Stimulated activated CD4-positive, alpha-beta T cell treated with anti-CD3 and anti-CD28 coated beads, Interleukin-4, amount 100 ng/mL, for 48 hours (primary cell): ENCODE data around the gene CFHR2.
"Not testable (repeated sequence)": the region's sequence is repeated elsewhere in the genome, so short reads cannot be mapped to it uniquely, and the experiment has no call there.

Experiments used
- DNase-seq, 2 donors: peaks; one replicate each; pipeline ENCODE4 v3.0.0-alpha.2; 2020; ENCODE audit warnings: low read depth in 2 of 2

Gene CFHR2

DNA sequence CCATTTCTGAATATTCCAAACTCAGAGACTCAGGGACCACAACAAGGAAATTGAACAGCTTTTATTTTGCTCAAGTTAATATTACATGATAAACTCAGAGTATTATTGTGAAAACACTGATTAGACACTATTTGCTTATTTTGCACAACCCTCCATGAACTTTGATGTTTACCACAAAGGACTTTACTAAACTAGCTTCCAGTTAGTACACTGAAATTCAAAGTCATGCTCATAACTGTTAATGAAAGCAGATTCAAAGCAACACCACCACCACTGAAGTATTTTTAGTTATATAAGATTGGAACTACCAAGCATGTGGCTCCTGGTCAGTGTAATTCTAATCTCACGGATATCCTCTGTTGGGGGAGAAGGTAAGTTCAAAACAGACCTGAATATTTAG lies at the start of gene CFHR2:
Gene CFHR2, plus strand, starts transcription at position 171 of the 400 bp plus-strand sequence. Its CDS starts 143 bp downstream, at position 314.
- not testable (repeated sequence) for DNase-seq

DNA sequence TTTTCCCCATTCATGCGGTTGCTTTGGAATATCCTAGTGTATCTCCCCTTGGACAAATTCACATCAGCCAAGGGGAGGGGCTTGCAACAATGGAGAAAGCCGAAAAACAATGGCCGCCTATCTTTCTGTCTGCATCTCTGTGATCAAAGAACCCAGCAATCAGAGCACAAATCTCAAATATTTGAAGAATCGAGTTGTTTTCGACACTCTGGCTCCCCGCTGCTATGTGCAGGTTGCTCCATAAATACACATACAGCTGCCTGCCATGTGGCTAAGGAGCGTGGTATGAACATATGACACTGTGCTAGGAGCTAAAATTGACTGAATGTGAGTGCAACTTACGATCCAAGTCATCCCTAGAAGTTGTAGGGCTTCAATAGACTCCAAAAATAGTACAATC lies 47.2 kb upstream of the CFHR2 start:
- DNase-seq, result no peak

DNA sequence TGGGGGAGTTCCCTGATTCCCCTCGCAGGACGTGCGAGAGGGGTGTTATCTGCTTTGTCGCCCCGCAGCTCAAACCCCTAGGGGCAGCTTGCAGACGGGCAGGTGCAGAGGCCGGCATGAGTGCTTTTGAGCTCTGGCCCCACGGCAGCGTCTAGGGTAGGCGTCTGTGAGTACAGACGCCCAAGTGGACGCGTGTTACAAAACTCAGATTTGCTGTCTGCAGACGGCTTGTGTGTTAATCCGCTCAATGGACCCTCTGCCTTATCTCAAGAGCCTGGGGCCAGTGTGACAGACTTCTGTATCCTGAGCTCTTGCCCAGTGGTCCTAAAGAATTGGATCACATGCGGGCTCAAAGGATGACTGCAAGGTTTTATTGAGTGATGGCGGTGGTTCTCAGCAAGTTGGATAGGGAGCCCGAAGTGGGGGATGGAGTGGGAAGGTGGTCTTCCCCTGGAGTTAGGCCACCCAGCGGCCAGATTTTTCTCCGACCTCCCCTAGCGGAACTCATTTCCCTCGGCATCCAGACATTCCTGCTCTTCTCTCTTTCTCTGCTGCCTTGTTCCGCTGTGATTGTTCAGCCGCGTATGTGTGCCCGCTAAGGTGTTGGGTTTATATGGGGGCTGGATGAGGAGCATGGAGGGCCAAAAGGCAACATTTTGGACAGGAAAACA lies 46.2 kb upstream of the CFHR2 start:
- DNase-seq, result no peak

DNA sequence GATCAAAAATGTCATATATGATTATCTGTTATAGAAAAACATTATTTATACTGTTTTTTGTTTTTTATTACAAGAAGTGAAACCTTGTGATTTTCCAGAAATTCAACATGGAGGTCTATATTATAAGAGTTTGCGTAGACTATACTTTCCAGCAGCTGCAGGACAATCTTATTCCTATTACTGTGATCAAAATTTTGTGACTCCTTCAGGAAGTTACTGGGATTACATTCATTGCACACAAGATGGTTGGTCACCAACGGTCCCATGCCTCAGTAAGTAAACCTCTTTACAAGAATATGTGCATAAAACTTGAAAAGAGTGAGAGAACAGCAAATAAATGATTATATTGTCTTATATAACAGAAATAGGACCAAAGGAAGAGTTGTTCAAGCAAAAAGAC lies 41.2 kb upstream of the CFHR2 start:
- DNase-seq, result no peak

DNA sequence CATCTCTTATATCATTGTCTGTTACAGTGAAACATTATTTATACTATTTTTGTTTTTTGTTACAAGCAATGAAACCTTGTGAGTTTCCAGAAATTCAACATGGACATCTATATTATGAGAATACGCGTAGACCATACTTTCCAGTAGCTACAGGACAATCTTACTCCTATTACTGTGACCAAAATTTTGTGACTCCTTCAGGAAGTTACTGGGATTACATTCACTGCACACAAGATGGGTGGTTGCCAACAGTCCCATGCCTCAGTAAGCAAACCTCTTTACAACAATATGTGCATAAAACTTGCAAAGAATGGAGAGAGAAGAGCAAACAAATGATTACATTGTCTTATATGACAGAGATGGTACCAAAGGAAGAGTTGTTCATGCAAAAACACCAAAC lies 33.3 kb upstream of the CFHR2 start:
- DNase-seq, result no peak

DNA sequence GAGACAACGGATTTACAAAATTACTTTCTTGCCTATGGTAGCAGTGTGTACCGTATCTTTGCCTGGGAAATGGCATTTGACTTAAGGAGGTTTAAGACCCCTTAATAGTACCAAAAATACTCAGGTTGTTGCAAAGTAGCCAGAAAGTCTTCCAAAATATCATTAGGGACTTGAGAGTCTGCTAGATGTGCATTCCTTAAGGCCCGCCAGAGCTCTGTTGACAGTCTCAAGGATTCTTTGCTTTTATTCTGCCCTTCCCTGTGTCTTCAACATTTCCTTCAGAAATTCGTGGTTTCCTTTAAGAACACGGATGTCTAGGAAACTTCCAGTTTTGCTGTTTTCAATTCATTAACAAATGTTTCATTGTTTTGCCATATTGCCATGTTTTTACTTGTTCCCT lies 31.3 kb upstream of the CFHR2 start:
- DNase-seq, result not testable (repeated sequence)

- not testable (repeated sequence) for DNase-seq
Observed at GRCh38 chr1:196926839-196927238, 16.7 kb upstream of the CFHR2 start.

GRCh38 chr1:196932853-196933252 lies 10.7 kb upstream of the CFHR2 start:
- DNase-seq, result not testable (repeated sequence)

GRCh38 chr1:196933531-196934189 lies 9.9 kb upstream of the CFHR2 start:
- DNase-seq, result no peak

- DNase-seq, result not testable (repeated sequence)
Observed at GRCh38 chr1:196941474-196941873, 2.1 kb upstream of the CFHR2 start.

GRCh38 chr1:196951711-196952394 lies 8.3 kb downstream of the CFHR2 start:
- no peak for DNase-seq

- no peak for DNase-seq
Observed at GRCh38 chr1:196954778-196955177, 11.2 kb downstream of the CFHR2 start.

DNA sequence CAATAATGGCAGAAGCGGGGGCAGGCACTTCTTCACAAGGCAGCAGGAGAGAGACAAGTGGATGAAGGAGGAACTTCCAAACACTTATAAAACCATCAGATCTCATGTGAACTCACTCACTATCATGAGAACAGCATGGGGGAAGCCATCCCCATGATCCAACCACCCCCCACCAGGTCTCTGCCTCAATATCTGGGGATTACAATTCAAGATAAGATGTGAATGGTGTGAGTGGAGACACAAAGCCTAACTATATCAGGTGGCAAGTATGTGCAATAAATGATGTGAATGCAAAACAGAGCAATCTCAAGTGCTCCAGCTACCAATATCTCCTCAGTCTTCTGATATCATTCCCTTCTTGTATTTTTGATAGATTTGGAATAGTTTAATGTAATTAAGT lies 12.4 kb downstream of the CFHR2 start:
- DNase-seq, result no peak

GRCh38 chr1:196960854-196961253 lies 17.3 kb downstream of the CFHR2 start:
- DNase-seq, result no peak

- DNase-seq, result no peak
Observed at GRCh38 chr1:196970182-196970581, 26.6 kb downstream of the CFHR2 start.

GRCh38 chr1:196976278-196976677 lies 32.7 kb downstream of the CFHR2 start:
- DNase-seq, result no peak

DNA sequence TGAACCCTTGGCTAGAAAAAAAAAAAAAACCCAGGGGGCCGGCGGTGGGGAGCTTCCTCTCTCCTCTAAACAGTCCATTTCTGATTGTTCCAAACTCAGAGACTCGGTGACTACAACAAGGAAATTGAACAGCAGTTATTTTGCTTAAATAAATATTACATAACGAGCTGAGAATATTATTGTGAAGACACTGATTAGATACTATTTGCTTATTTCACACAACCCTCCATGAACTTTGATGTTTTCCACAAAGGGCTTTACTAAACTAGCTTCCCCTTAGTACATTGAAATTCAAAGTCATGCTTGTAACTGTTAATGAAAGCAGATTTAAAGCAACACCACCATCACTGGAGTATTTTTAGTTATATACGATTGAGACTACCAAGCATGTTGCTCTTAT lies 33.7 kb downstream of the CFHR2 start, which contains the start of gene CFHR5:
Gene CFHR5, plus strand, starts transcription at position 279 of the 400 bp plus-strand sequence. Its CDS starts 109 bp downstream, at position 388.
- no peak for DNase-seq

DNA sequence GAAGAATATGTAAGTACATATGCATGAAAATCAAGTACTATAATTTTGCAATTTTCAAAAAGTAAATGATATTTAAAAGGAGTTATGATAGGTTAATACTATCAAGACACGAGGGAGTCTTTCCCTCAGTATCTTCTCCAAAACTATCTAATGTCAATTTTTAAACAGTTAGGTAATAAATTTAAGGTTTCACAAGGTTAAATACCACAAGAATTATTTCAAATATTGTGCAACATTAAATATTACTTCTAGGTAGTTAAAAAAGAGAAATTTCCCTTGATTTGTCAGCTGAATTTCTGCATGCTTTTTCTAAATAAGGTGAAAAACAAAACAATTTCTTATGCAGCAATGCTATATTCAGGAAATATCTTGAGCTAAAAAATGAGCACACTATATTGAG lies 37.3 kb downstream of the CFHR2 start:
- DNase-seq, result no peak

GRCh38 chr1:196982247-196982646 lies 38.7 kb downstream of the CFHR2 start:
- DNase-seq, result not testable (repeated sequence)

- DNase-seq, result not testable (repeated sequence)
Observed at GRCh38 chr1:196991919-196992651, 48.5 kb downstream of the CFHR2 start.

DNA sequence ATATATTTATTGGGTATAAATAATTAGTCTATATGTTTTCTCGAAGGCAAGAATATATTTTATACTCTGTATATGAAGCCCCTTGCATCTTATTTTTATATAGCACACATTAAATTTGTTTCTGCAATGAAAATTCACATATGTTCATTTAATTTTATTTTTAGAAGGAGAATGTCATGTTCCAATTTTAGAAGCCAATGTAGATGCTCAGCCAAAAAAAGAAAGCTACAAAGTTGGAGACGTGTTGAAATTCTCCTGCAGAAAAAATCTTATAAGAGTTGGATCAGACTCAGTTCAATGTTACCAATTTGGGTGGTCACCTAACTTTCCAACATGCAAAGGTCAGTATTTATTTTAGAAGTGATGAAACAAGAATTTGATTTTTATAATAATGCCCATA lies 50.4 kb downstream of the CFHR2 start:
- DNase-seq, result no peak

DNA sequence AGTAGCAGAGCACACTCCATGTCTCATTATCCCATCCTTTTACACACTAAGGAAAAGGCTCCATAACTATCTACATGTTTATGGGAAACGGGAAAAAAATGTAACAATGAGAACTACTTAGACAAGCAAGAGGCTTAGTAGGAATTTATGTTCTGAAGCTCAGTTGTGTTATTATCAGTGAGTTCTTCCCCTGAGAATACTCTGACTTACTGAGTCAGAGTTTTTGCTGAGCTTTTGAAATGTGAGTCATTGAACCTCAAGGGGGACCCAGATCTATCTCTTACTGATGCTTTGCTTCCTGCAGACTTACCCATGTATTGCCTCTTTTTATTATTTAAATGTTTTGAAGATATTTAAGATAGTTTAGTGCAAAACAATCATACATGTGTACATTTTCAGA lies 53.9 kb downstream of the CFHR2 start:
- no peak for DNase-seq
